GM19328 (cell line): Measurements from ENCODE around the gene KCNMA1.

Experiments
- ATAC-seq: cut with Tn5 transposase; IDR thresholded peaks from one replicate; pipeline ENCODE4 v1.9.1; 2021; ENCODE audit warnings: mild to moderate bottlenecking, moderate library complexity; ENCODE audit not compliant: unreplicated experiment

KCNMA1 gene

DNA sequence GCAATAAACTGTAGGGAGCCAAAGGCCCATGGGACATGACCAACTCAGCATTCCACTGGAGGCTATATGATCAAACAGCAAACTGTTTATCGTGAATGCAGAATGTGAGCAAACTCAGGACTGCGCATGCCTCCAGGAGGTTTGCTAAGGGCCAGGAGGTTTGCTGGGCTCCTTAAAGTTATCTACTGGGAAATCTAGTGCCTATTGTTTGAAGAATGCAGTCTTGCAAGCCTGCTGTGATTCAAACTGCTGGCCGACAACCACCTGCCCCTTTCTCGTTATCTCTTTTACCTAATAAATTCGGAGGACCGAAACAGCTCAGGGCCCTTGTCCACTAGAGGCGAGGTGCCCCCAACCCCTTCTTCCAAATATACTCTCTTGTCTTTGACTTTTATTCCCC, 404.1 kb downstream of the KCNMA1 start:
- no peak for ATAC-seq

DNA sequence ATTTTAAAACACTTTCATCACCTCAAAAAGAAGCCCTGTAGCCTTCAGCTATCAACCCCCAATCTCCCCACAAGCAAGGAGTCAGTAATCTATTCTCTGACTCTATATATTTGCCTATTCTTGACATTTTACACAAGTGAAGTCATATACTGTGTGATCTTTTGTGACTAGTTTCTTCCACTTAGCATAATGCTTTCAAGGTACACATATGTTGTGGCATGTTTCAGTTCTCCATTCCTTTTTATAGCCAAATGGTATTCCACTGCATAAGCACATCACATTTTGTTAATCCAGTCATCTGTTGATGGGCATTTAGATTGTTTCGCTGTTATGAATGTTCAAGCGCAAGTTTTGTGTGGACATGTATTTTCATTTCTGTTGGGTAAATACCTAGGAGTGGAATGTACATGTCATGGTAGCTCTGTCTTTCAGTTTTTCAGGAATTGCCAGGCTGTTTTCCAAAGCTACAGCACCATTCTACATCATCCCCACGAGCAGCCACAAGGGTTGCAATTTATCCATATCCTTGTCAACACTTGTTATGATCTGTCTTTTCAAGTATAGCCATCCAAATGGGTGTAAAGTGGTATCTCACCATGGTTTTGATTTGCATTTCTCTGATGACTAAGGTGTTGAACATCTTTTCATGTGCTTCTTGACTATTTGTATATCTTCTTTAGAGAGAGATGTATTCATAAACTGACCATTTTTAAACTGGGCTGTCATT, 405.6 kb downstream of the KCNMA1 start:
- ATAC-seq = no peak

DNA sequence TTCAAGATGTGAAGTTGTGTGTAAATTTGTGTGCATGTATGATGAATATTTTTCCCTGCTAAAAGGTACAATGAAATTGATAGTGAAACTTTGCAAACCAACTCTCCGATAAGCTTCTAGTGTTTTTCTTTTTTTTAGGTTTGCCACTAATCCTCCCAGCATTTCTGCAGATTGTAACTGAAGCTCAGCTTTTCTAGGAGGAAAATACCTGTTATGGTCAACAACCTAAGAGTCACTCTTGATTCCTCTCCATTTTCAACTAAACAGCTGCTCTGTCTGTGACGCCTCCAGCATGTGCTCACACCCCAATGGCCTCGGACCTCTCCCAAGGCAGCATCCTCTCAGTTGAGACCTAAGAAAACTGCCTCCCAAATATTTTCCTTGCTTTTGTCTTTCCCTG, 406.2 kb downstream of the KCNMA1 start:
- no peak for ATAC-seq

GRCh38 chr10:77230194-77230593, 407.4 kb downstream of the KCNMA1 start:
- ATAC-seq = no peak

GRCh38 chr10:77229704-77230103, 407.9 kb downstream of the KCNMA1 start:
- no peak for ATAC-seq

DNA sequence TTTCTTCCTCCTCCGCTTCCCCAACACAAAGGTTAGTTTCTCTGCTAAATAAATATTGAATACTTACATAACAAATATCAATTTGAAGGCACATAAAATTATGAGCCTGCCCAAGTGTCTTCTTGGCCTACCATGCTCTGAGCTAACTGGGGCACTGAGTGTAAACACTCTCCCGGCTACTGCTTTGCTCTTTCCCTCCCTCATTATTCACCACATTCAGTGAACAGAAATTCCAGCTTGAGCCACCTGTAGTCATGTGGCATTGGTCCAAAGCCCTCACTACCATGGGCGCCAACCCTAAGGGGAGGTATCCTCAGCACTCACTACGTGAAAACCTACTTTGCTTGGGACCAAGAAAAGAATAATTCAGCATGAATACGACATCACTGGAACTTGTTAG, 409.0 kb downstream of the KCNMA1 start:
- ATAC-seq = no peak

- no peak for ATAC-seq
Measured at GRCh38 chr10:77226853-77227565, 410.6 kb downstream of the KCNMA1 start.

DNA sequence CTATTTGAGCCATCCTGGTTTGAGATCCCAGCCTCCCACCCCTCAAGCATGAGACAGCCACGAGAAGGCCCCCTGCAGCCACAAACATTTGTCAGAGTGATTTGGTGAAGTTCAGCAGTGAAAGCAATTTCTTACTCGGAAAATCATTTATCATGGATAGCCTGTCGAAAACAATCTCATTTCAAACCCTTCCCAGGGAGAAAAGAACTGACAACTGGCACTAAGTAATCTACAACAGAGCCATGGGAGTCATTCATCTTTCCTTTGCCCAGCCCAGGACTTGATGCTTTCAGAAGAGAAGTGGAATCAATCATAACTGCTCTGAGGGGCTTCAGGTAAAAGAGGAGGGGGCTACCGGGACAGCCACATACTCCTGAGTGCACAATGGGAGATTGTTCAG, 411.2 kb downstream of the KCNMA1 start:
- no peak for ATAC-seq

GRCh38 chr10:77226020-77226419, 411.6 kb downstream of the KCNMA1 start:
- no peak for ATAC-seq

- ATAC-seq = no peak
Measured at GRCh38 chr10:77223526-77224460, 413.8 kb downstream of the KCNMA1 start.

GRCh38 chr10:77220150-77220549, 417.5 kb downstream of the KCNMA1 start:
- no peak for ATAC-seq

DNA sequence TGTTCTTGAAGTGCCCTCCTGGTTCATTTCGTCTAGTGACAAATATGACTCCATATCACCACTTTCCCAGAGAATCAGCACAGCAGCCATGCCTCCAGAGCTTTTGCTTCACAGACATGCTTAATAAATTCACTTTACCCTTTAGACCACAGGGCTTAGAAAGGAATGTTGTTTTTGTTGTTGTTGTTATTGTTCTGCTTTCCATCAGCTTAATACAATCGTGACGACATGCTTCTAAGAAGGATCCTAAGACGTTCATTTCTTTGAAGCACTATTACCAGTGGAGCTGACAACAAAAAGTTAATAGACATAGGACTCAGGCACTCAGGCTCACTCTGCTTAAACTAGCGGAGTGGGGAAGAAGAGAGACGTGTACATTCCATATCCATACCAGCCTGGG, 418.6 kb downstream of the KCNMA1 start:
- ATAC-seq = no peak

DNA sequence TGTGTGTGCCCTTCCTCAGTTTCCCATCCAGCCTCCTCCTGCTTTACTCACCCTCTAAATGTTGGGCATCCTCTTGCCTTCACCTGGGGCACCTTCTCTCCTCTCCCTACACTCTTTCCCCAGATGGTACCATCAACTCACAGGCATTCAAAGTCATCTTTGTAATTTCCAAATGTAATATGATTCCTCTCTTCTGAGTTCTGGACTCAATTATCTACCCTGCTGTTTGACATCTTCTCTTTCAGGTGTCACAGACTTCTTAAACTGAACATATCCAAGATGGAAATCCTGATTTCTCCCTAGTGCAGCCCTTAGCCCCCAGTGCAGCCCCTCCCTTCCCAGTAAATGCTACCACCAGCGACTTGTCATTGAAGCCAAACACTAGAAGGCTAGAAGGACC, 422.8 kb downstream of the KCNMA1 start:
- no peak for ATAC-seq

GRCh38 chr10:77212632-77213031, 425.0 kb downstream of the KCNMA1 start:
- no peak for ATAC-seq

GRCh38 chr10:77210645-77211044, 427.0 kb downstream of the KCNMA1 start:
- no peak for ATAC-seq

DNA sequence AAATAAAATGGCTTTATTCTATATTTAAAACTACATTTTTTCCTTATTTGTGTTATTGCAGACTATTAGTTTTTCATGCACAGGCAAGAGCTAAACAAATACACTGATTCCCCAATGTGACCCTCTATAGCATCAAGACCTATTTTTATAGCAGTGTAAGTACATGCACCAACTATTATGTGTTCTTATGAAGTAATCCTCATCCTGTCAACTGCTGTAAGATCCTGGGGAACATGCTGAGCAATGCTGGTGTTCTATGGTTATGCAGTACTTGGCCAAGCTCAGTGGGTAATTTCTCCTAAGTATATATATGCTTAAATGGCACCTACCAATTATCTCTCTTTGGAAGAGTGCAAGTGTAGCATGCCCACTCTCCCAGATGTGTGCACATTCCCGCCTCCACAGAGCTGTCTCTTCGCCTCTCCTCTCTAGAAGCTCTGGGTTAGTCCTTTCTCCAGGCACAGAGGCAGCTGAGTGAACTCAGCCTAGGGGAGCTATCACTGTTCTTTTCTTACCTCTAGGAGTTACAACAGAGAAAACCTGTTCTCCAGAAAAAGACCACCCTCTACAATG, 428.8 kb downstream of the KCNMA1 start:
- no peak for ATAC-seq

GRCh38 chr10:77207828-77208185, 429.8 kb downstream of the KCNMA1 start:
- no peak for ATAC-seq

GRCh38 chr10:77207182-77207827, 430.3 kb downstream of the KCNMA1 start:
- no peak for ATAC-seq

DNA sequence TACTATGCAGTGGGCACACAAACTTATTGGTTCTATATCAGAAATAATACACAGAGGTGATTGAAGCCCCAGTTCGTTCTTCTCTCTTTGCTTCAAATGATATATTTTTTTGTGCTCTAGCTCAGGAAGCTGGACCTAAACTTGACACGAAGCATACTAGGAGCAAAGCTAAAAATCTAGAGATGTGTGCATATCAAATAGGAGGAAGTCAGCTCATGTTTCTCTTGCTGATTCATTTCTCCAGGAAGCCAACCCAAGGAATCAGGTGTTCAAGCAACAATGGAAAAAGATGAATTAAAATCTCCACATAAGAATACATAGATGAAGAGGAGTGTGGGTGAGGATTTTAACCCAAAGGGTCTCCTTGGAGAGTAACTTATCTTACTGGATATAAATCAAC, 432.5 kb downstream of the KCNMA1 start:
- ATAC-seq = no peak

- ATAC-seq = no peak
Measured at GRCh38 chr10:77204171-77204570, 433.4 kb downstream of the KCNMA1 start.

DNA sequence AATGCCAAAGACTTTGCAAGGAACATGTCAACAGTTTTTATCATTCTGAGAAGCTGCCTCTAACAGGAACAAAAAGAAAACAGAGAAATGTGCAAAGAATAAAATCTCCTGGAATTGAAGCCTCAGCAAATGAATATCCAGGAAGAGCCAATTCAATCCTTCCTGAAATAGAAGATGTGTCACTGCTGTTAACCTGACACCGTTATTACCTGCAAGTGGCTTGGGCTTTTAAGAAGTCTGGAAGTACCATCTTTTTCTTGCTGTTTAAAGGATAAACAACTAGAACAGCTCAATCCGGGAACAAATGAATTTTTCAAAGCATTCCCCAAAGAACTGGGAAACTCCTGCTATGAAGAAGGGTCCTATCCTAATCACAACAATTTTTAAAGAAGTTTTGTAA, 434.8 kb downstream of the KCNMA1 start:
- no peak for ATAC-seq
